ENCODE data around the gene WDR7. TPM values are rescaled to one million over a fixed set of nuclear protein-coding genes. Genes with fewer than 3 reads are reported as not detected.

WDR7 gene
- total and polyA plus RNA-seq, 2 of the 4 experiments (the other 2 are of a cell fraction), result 3.7 to 23.3 TPM

- no TSS peak for BruUV-seq (replicated peaks)
Observed at GRCh38 chr18:57085371-57085770, 434.2 kb downstream of the WDR7 start.

More at GRCh38 chr18:57085371-57085770, 434.2 kb downstream of the WDR7 start:
- H4K91ac ChIP-seq (ENCODE audit: insufficient read depth, low read depth, low read length), result no peak overlapping the region
- H2AK9ac ChIP-seq (replicated peaks; ENCODE audit: low read depth, low read length, poor library complexity), result no peak overlapping the region
- H3K27me3 ChIP-seq (ENCODE audit: control insufficient read depth, insufficient read depth, low read length), result no peaks in the 10 kb centered on the region; the same call in none of the 2 replicates
- no peak overlapping the region for H4K5ac ChIP-seq (ENCODE audit: low read depth, low read length)
- no peak overlapping the region for H3K56ac ChIP-seq (ENCODE audit: extremely low read depth, insufficient read depth, low read length)
- H3K9ac ChIP-seq (ENCODE audit: low read depth, low read length), result no peak overlapping the region
- no peak overlapping the region for H2BK15ac ChIP-seq (ENCODE audit: low read depth, low read length)
- no peaks in the 10 kb centered on the region for H3K4me1 ChIP-seq (ENCODE audit: control insufficient read depth, insufficient read depth, low read length)
- DNase-seq (no peak), ATAC-seq (ENCODE audit: low read depth) (no peak)
- H3K9me3 ChIP-seq (ENCODE audit: control insufficient read depth, insufficient read depth, low read length), result no peaks in the 10 kb centered on the region
- no peak overlapping the region for H3K4me2 ChIP-seq (ENCODE audit: low read depth, low read length)
- no peaks in the 10 kb centered on the region for H3K36me3 ChIP-seq (ENCODE audit: control insufficient read depth, insufficient read depth, low read length)
- no peak overlapping the region for H3K27ac ChIP-seq (ENCODE audit: insufficient read depth, low read length)
- 73% methylated on average over 2 of the region's 7 CpGs; no CpG with 5 or more reads in 1 of the 2 experiments for WGBS, 2 experiments (ENCODE audit: extremely low coverage in 2 of 2, insufficient read length in 1 of 2)
- in situ Hi-C loops (cut with MboI; ENCODE audit: low sequenced_read_pairs) (no loop called here), intact Hi-C loops (cut with micrococcal nuclease) (no loop called here), dilution Hi-C loops (cut with HindIII; ENCODE audit: low sequenced_read_pairs, unreplicated experiment) (no loop called here)
- no peak overlapping the region for H2BK5ac ChIP-seq (ENCODE audit: low read depth, low read length, poor library complexity, severe bottlenecking)
- no peak overlapping the region for H3K23ac ChIP-seq (ENCODE audit: low read depth, low read length)
- no peak overlapping the region for H4K8ac ChIP-seq (ENCODE audit: low read depth in 2 of 2, low read length in 2 of 2)
- no peak overlapping the region for H2AFZ ChIP-seq (replicated peaks; ENCODE audit: low read length, poor library complexity)
- no peak overlapping the region for H3K4ac ChIP-seq (ENCODE audit: low read depth, low read length)
- H3K9me1 ChIP-seq (ENCODE audit: insufficient read depth, low read length), result no peaks in the 10 kb centered on the region
- H4K20me1 ChIP-seq (ENCODE audit: insufficient read depth, low read length), result no peaks in the 10 kb centered on the region
- H3K4me3 ChIP-seq (ENCODE audit: insufficient read depth, low read depth, low read length), result no peak overlapping the region
- TF ChIP-seq FOS (IDR thresholded peaks at IDR 0.05; ENCODE audit: low read depth, low read length), result no peak
- no peak for TF ChIP-seq MXI1 (IDR thresholded peaks at IDR 0.05; ENCODE audit: borderline replicate concordance, low read depth, low read length)
- no peak overlapping the region for H3K14ac ChIP-seq (replicated peaks; ENCODE audit: low read depth, low read length)
- H2BK120ac ChIP-seq (ENCODE audit: low read depth, low read length), result no peak overlapping the region
- no peak overlapping the region for H2BK20ac ChIP-seq (ENCODE audit: low read depth, low read length)
- POLR2A ChIA-PET (ENCODE audit: unreplicated experiment), result no interaction called here
- CTCF ChIA-PET, result no interaction called here
- no peaks in the 10 kb centered on the region for H3K79me1 ChIP-seq (ENCODE audit: low read depth in 1 of 2, low read length in 2 of 2)
- no peak overlapping the region for H2AK5ac ChIP-seq (ENCODE audit: low read depth, low read length)
- no peak overlapping the region for H3K18ac ChIP-seq (ENCODE audit: low read depth, low read length)
